Activated CD8-positive, alpha-beta memory T cell treated with anti-CD3 and anti-CD28 coated beads for 1 hour (primary cell): ENCODE measurements around the gene TMEM131.

Experiments
- DNase-seq, 2 donors: peaks; one replicate each; pipeline ENCODE4 v3.0.0-alpha.2; 2020; ENCODE audit warnings: low read depth in 1 of 2; ENCODE audit errors: extremely low read depth in 1 of 2

TMEM131 gene

DNA sequence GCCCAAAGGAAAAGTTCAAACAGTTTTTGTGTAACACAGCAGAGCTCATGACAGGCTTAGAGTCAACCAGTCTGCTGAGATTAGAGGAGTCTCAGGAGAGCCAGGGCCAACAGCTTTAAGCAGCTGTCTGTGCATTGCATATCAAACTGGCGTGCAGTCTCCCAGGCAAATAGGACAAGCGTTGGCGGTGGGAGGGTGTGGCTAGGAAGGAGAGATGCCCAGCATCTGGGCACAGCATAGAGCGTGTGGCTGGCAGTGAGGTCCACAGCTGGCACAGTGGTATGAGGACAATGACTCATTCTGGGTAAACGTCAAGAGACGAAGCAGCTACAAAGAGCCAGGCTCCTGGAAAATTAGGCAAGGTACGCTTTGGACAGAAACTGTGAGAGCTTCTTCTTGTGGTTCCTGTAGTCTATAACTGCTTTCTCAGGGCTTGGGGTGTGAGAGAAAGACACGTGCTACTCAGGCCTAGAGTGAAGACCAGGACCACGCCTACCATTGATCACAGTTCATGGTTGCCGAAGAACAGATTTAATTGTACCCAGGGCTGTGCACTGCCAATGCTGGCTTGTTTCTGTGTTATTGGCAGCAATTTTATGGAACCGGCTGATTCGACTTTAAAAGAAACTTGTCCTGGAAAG, 267.5 kb downstream of the TMEM131 start:
- no peak for DNase-seq

DNA sequence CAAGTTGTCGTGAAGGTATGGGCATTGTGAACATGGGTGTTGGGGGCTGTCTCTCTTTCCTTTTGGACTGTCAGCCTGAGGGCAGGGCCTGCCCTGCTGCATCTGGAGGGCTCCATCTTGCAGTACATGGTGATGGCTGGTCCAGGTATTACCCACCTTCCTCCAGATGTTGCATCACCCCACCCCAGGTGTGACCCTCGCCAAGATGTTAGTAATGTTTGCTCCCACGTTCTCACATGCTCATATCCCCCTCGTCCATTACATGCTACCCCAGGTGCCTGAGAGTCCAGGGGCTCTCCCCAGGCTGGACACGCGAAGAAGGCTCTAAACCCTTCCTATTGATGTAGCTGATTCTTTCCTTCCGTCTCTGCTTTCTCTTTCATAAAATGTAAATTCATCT, 268.5 kb downstream of the TMEM131 start:
- DNase-seq = no peak

DNA sequence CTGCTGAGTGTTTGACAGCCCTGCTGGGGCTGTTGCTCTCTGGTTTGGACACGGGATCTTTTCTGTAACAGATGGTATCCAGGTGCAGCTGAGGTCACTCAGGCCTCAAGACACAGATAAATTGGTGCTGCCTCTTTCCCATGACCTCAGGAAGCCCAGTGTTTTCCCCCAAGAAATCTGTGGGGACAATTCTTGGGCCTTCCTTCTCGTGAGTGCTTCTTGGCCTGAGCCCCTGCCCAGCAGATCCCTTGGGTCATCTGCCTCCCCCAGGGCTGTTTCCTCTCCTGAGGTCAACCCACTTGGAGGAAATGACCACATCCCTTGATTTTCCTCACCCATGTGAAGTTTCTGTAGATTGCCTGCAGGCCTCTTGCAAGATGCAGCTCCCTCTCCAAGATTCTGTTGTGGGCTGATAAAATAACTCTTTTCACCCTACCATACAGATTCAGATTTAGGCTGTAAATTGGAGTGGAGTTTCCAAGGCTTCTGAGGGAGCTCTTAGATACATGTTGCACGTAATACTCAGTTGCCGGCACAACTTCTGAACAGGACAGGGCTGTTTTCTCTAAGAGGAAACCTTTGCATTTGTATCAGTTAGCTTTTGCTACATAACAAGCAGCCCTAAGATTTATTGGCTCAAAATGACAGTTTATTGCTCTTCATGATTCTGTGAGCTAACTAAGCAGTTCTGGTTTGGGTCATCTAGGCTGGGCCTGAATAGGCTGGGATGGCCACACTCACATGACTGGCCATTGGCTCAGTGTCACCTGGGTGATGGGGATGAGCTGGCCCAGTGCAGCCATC, 269.3 kb downstream of the TMEM131 start:
- DNase-seq = no peak

- no peak for DNase-seq
Observed at GRCh38 chr2:97724946-97725688, 270.6 kb downstream of the TMEM131 start.

- no peak for DNase-seq
Observed at GRCh38 chr2:97724501-97724900, 271.2 kb downstream of the TMEM131 start.

DNA sequence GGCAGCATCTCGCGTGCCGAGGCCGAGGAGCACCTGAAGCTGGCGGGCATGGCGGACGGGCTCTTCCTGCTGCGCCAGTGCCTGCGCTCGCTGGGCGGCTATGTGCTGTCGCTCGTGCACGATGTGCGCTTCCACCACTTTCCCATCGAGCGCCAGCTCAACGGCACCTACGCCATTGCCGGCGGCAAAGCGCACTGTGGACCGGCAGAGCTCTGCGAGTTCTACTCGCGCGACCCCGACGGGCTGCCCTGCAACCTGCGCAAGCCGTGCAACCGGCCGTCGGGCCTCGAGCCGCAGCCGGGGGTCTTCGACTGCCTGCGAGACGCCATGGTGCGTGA, 271.7 kb downstream of the TMEM131 start:
- no peak for DNase-seq

- no peak for DNase-seq
Observed at GRCh38 chr2:97723156-97724072, 272.3 kb downstream of the TMEM131 start.

GRCh38 chr2:97722227-97722626, 273.5 kb downstream of the TMEM131 start:
- DNase-seq = no peak

DNA sequence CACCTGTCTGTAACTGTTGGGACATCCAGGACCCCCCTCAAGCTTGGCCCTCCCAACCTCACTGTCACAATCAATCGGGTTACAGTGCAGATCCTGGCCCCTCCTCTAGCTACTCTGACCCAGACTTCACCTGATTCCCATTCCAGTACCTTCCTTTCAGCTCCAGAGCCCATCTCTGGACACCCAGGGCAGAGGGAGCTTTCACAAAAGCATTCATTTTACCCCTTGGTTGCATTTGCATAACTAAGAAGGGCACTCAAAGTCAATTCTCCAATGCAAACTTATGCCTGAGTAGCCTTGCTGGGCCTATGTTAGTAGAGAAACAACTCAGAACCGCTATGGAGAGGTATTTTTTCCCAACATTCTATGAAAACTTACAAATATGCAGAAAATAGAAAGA, 275.0 kb downstream of the TMEM131 start:
- DNase-seq = no peak

DNA sequence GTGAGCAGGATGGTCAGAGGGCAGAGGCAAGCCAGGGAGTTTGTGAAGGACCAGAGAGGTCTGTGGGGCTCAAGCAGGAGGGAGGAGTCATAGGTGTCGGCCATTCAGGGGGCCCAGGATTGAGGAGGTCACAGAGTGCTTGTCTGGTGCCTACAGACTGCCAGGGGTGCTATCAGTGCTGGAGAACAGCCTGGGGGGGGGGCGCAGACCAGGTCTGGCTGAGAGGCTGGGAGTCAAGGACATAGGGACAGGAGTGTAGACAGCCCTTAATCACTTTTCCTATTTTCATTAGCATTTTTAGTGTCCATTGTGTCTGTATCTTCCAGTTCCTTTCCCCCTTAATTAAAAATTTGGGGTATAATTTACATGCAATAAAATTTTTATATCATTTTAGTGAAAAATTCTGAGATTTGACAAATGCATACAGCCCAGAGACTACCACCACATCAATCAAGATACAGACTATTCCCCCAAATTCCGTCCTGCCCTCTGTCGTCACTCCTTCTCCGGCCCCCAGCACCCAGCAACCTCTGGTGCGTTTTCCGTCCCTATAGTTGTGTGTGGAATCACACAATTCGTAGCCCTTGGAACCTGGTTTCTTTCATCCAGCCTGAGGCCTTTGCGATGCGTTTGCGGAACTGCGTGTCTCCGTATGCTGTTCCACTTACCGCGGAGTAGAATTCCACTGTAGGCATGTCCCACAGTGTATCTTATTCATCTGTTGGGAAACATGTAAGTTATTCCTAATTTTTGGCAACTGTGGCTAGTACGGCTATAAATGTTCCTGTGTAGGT, 276.2 kb downstream of the TMEM131 start:
- no peak for DNase-seq

GRCh38 chr2:97718942-97719341, 276.8 kb downstream of the TMEM131 start:
- no peak for DNase-seq

DNA sequence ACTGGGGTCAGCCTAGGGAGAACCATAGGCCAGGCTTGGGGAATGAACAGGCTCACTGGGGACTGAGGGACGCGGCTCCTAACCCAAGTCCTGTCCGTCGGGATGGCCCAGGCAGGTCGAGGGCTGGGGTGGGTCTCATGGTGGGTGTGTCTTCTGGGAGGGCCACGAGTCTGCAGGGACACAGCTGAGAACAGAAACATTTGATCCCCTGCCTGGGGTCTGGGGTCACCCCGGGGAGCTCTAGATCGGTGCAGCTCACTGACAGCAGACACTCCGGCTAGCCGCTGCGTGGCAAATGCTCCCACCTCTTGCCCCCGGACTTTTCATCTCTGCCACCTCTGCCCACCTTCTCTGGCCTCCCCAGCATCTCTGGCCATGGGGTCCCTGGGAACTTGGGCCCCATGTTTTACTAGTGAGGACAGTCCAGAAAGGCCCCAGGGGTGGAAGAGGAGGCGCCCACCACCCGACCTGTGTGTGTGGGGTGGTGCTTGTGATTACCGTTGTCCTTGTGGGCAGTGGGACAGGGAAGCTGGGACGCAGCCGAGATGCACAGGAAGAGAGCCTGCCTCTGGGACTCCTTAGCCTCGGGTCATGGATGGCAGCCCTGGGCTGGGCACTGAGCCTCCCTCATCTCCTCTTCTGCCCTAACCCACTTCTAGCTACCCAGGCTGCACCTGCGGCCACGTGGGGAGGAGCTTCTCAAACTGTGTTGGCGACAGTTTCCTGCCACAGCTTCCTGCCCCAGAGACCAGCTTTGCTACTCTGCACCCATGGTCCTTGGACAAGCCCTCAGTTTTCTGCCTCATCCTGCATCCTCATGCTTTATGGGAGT, 277.5 kb downstream of the TMEM131 start:
- DNase-seq = peak in 1 of 2 donors; percentile 62

- DNase-seq = no peak
Observed at GRCh38 chr2:97717613-97717995, 278.1 kb downstream of the TMEM131 start.

DNA sequence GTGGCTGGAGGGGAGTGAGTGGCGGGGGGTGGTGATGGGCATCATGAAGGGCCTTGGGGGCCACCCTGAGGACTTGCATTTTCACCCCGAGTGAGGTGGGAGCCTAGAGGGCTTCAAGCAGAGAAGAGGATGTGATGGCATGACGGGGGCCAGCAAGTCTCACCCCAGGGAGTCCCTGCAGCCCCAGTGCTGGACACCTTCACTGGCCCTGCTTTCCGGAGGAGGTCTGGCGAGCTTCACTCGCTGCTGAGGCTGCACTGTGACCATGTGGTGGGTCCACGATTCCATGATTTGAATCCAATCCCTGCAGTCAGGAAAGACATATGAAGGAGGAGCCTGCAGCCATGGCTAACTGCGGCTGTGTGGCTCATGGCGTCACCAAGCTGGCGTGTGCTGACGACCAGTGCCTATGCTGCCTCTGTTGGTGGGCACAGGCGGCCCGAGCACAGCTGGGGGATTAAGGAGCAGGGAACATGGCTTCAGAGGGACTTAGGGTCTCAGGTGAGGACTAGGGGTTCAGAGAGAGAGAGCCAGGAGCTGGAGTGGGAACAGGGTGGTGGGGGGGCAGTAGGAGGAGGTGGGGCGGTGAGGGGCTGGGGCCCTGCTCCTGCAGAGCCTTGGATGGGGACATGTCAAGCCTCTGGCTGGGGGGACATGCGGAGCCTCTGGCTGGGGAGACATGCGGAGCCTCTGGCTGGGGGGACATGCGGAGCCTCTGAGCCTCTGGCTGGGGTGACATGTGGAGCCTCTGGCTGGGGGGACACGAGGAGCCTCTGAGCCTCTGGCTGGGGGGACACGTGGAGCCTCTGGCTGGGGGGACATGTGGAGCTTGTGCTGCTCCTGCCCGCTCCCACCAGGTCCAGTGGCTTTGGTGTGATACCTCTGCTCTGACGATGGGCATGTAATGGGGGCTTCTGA, 278.8 kb downstream of the TMEM131 start:
- DNase-seq = no peak

DNA sequence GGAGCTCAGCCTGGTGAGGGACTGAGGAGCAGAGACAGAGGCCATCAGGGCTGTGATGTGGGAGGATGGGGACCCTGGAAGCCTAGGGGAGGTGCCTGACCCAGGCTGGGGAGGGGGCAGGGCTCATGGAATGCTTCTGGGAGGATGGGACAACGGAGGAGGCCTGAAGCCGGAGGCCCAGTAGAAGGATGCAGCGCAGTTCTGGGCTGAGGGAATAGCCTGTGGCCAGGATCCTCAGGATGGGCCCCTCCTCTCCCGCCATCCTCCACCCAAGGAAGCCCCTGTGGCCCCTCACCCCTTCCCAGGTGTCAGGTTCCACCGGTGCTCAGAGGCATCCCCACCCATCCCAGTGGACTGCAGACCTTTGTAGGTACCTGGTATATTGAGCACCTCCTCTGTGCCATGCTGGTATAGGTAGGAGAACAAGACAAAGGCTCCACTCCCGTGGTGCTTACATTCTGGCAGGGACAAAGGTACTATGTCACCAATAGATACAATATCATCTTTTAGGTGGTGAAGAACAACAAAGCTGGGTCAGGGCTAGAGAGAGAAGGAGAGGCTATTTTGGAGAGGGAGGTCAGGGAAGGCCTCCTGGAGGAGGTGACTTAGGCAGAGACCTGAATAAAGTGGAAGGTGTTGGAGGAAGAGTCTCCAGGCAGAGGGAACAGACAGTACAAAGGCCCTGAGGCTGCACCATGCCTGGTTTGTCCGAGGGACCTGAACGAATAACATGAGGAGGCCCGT, 279.6 kb downstream of the TMEM131 start:
- no peak for DNase-seq

- no peak for DNase-seq
Observed at GRCh38 chr2:97714950-97715652, 280.6 kb downstream of the TMEM131 start.
